K562 (cell line): Measurements from ENCODE around the gene HMGN2. TPM values are rescaled to one million over a fixed set of nuclear protein-coding genes. Genes with fewer than 3 reads are reported as not detected.

Experiments used
- BRCA1 ChIP-seq, 2 experiments: fragments of 450-650 bp in 1 of 2; sonication (generic) in 1 of 2; formaldehyde crosslinking in 1 of 2; IDR thresholded peaks; 2 replicates each; pipeline versions ENCODE4 v1.5.0 to v1.6.1; 2017 to 2020; ENCODE audit warnings: mild to moderate bottlenecking in 1 of 2, missing genetic modification reagents in 1 of 2
- EGR1 ChIP-seq: fragments of 450-650 bp; conservative IDR thresholded peaks from 2 replicates; pipeline ENCODE4 v1.6.1; 2017; ENCODE audit warnings: mild to moderate bottlenecking
- ILK ChIP-seq: fragments of 450-650 bp; IDR thresholded peaks from 2 replicates; pipeline ENCODE4 v1.6.1; 2016; ENCODE audit warnings: missing genetic modification characterization, low read depth, mild to moderate bottlenecking, missing compliant biosample characterization, moderate library complexity, borderline replicate concordance
- MYNN ChIP-seq, 2 experiments: sonication (generic); formaldehyde crosslinking in 1 of 2; IDR thresholded peaks; 2 replicates each; pipeline versions ENCODE4 v1.5.0 to v1.6.1; 2016 to 2020; ENCODE audit warnings: antibody characterized with exemption in 1 of 2, missing genetic modification reagents in 1 of 2
- PBX2 ChIP-seq, 2 experiments: IDR thresholded peaks in 1 of 2; conservative IDR thresholded peaks in 1 of 2; 2 replicates each; pipeline ENCODE4 v1.6.1; 2016; ENCODE audit warnings: low read depth in 2 of 2, mild to moderate bottlenecking in 1 of 2, missing compliant biosample characterization in 1 of 2, missing genetic modification characterization in 1 of 2, moderate library complexity in 1 of 2
- PURB ChIP-seq: sonication (generic); formaldehyde crosslinking; IDR thresholded peaks from 2 replicates; pipeline ENCODE4 v1.9.0; 2021; ENCODE audit warnings: low read depth, mild to moderate bottlenecking, missing genetic modification reagents
- SIN3A ChIP-seq, 2 experiments: fragments of 150-350 bp in 1 of 2; IDR thresholded peaks; 2 replicates each; pipeline ENCODE4 v1.6.1; 2011 to 2016; ENCODE audit warnings: borderline replicate concordance in 2 of 2, low read depth in 2 of 2, low read length in 2 of 2, mild to moderate bottlenecking in 2 of 2, moderate library complexity in 2 of 2; ENCODE audit not compliant: control insufficient read depth in 1 of 2
- TRIM24 ChIP-seq, 2 experiments: fragments of 450-650 bp; IDR thresholded peaks; 2 replicates each; pipeline ENCODE4 v1.6.1; 2016
- XRCC3 ChIP-seq: fragments of 450-650 bp; IDR thresholded peaks from 2 replicates; pipeline ENCODE4 v1.6.1; 2017; ENCODE audit warnings: mild to moderate bottlenecking, moderate library complexity
- ZKSCAN1 ChIP-seq: fragments of 150-350 bp; IDR thresholded peaks from 2 replicates; pipeline ENCODE4 v1.6.1; 2016; ENCODE audit warnings: low read depth, low read length
- ZNF184 ChIP-seq: sonication (generic); formaldehyde crosslinking; IDR thresholded peaks from 2 replicates; pipeline ENCODE4 v1.5.0; 2020; ENCODE audit warnings: missing genetic modification reagents
- ZNF263 ChIP-seq: sonication (generic); formaldehyde crosslinking; IDR thresholded peaks from 2 replicates; pipeline ENCODE4 v1.8.0; 2022; ENCODE audit warnings: mild to moderate bottlenecking, missing genetic modification reagents, borderline replicate concordance
- polyA plus RNA-seq, 8 experiments: library from polyadenylated mRNA; depleted of rRNA in 4 of 8; stranded (reverse) in 5 of 8; unstranded in 3 of 8; fragments of >200 nt; fragmentation: Nextera tagmentation in 2 of 8; fragmentation: Illumina TruSeq in 1 of 8; extraction: Ambion mirVana in 2 of 8; extraction: Trizol in 1 of 8; gene quantifications; 2 replicates each; pipeline versions ENCODE4 v1.2.1 to v1.2.3, GENCODE V29; 2011 to 2014; ENCODE audit warnings: inconsistent platforms in 1 of 8, missing spikeins in 1 of 8
- total RNA-seq, 7 experiments: library from RNA; depleted of rRNA in 6 of 7; stranded (reverse); fragments of >200 nt in 6 of 7; fragmentation: Illumina TruSeq in 2 of 7; extraction: Trizol in 2 of 7; gene quantifications; 2 replicates each; pipeline versions ENCODE4 v1.2.1 to v1.2.3, GENCODE V29; 2011 to 2021; ENCODE audit warnings: low replicate concordance in 1 of 7
- TF ChIP-seq, protein P1 (sequence below), 2 experiments: fragments of 450-650 bp in 1 of 2; sonication (generic) in 1 of 2; formaldehyde crosslinking in 1 of 2; IDR thresholded peaks in 1 of 2; conservative IDR thresholded peaks in 1 of 2; 2 replicates each; pipeline versions ENCODE4 v1.6.1 to v1.8.1; 2016 to 2023; ENCODE audit warnings: mild to moderate bottlenecking in 2 of 2, moderate library complexity in 2 of 2, inconsistent platforms in 1 of 2, missing genetic modification reagents in 1 of 2
- TF ChIP-seq, protein P2 (sequence below): fragments of 250-450 bp; sonication (Bioruptor Pico); IDR thresholded peaks from 2 replicates; pipeline ENCODE4 v1.5.0; 2022; ENCODE audit warnings: mild to moderate bottlenecking

The HMGN2 gene
- total and polyA plus RNA-seq, 9 of the 15 experiments (the other 6 are each of a cell fraction or from before 2014, with no cell fraction given): 370 to 1,354 (median 965) TPM

DNA sequence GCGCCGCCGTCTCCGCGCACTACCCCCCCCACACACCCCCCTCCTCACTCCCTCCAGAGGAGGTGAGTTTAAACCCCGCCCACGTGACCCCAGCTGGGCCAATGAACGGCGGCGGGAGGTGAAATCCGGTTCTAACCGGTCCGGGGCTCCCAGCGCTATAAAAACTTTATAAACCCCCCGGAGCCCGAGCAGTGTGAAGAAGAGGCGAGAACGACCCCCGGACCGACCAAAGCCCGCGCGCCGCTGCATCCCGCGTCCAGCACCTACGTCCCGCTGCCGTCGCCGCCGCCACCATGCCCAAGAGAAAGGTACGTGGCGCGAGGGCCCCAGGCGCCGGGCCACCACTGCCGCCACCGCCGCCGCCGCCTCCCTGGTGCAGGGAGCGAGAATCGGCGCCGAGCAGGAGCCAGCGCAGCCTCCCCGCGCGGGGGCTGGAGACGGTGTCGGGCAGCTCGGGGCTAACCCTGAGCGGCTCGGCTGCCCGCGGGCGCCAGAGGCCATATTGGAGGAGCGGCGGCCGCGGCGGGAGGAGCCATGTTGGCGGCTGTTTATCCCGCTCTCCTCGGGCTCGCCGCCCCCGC lies at the start of gene HMGN2 (continued):
- no peak for TF ChIP-seq PBX2 (CRISPR knock-in tag; IDR thresholded peaks at IDR 0.05; ENCODE audit: low read depth)
- TF ChIP-seq PBX2 (tag; conservative IDR thresholded peaks at IDR 0.05; ENCODE audit: low read depth): no peak
- no peak for TF ChIP-seq TRIM24 (IDR thresholded peaks at IDR 0.05)
- TF ChIP-seq EGR1: no peak
- TF ChIP-seq, protein P1, sequence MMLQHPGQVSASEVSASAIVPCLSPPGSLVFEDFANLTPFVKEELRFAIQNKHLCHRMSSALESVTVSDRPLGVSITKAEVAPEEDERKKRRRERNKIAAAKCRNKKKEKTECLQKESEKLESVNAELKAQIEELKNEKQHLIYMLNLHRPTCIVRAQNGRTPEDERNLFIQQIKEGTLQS (IDR thresholded peaks at IDR 0.05): no peak
- TF ChIP-seq, protein P1 (CRISPR knock-in tag; conservative IDR thresholded peaks at IDR 0.05): 0 out of 2 replicates have a peak, but pooled peaks have one; percentile 15
- TF ChIP-seq MYNN (IDR thresholded peaks at IDR 0.05): no peak
- TF ChIP-seq MYNN (CRISPR knock-in tag; IDR thresholded peaks at IDR 0.05): no peak
- TF ChIP-seq ILK: no peak
- TF ChIP-seq SIN3A (IDR thresholded peaks at IDR 0.05; ENCODE audit: borderline replicate concordance in 2 of 2, control insufficient read depth in 1 of 2, low read depth in 2 of 2, low read length in 2 of 2): no peak
- TF ChIP-seq BRCA1 (IDR thresholded peaks at IDR 0.05): no peak
- TF ChIP-seq BRCA1 (CRISPR knock-in tag; IDR thresholded peaks at IDR 0.05): peak; percentile 85; the same call in 1 of the 2 replicates
- peak; percentile 2; the same call in 1 of the 2 replicates for TF ChIP-seq ZKSCAN1
- TF ChIP-seq XRCC3: no peak
- TF ChIP-seq, protein P2, sequence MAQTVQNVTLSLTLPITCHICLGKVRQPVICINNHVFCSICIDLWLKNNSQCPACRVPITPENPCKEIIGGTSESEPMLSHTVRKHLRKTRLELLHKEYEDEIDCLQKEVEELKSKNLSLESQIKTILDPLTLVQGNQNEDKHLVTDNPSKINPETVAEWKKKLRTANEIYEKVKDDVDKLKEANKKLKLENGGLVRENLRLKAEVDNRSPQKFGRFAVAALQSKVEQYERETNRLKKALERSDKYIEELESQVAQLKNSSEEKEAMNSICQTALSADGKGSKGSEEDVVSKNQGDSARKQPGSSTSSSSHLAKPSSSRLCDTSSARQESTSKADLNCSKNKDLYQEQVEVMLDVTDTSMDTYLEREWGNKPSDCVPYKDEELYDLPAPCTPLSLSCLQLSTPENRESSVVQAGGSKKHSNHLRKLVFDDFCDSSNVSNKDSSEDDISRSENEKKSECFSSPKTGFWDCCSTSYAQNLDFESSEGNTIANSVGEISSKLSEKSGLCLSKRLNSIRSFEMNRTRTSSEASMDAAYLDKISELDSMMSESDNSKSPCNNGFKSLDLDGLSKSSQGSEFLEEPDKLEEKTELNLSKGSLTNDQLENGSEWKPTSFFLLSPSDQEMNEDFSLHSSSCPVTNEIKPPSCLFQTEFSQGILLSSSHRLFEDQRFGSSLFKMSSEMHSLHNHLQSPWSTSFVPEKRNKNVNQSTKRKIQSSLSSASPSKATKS (CRISPR knock-in tag): no peak; the same call in 1 of the 2 replicates
- no peak for TF ChIP-seq PURB (CRISPR knock-in tag)
- TF ChIP-seq ZNF184: no peak
- 0 out of 2 replicates have a peak, but pooled peaks have one; percentile 22 for TF ChIP-seq ZNF263 (CRISPR knock-in tag)
